RWPE2 (cell line): Measurements from ENCODE around the gene ARID5B.

ENCODE experiments used
- ATAC-seq: fragments of 200-7000 bp; cut with Tn5 transposase; 3 replicates; pipeline ENCODE4 v1.9.1; 2021; ENCODE audit warnings: low read depth
- DNase-seq: peaks from one replicate; pipeline ENCODE4 v3.0.0-alpha.2; 2020; ENCODE audit warnings: low spot score
- H3K27ac ChIP-seq: fragments of 450-650 bp; 2 replicates; pipeline ENCODE4 v1.5.1; 2017; ENCODE audit warnings: mild to moderate bottlenecking; ENCODE audit not compliant: poor library complexity, severe bottlenecking
- H3K27me3 ChIP-seq: fragments of 250-450 bp; sonication (Bioruptor Pico); 2 replicates; pipeline ENCODE4 v1.5.1; 2021; ENCODE audit warnings: mild to moderate bottlenecking, moderate library complexity; ENCODE audit not compliant: insufficient read depth, poor library complexity, severe bottlenecking
- H3K36me3 ChIP-seq: fragments of 250-450 bp; sonication (Bioruptor Pico); 2 replicates; pipeline ENCODE4 v1.5.1; 2020; ENCODE audit warnings: low read depth, mild to moderate bottlenecking, moderate library complexity
- H3K4me1 ChIP-seq: fragments of 250-450 bp; sonication (Bioruptor Pico); 2 replicates; pipeline ENCODE4 v1.5.1; 2021; ENCODE audit warnings: mild to moderate bottlenecking, moderate library complexity; ENCODE audit not compliant: insufficient read depth, poor library complexity, severe bottlenecking
- H3K4me3 ChIP-seq: fragments of 250-450 bp; sonication (Bioruptor Pico); 2 replicates; pipeline ENCODE4 v1.5.1; 2021; ENCODE audit warnings: mild to moderate bottlenecking, moderate library complexity; ENCODE audit not compliant: severe bottlenecking
- H3K9me3 ChIP-seq: fragments of 250-450 bp; sonication (Bioruptor Pico); 2 replicates; pipeline ENCODE4 v1.5.1; 2021; ENCODE audit warnings: mild to moderate bottlenecking, moderate library complexity; ENCODE audit not compliant: severe bottlenecking
- CTCF ChIP-seq: fragments of 450-650 bp; IDR thresholded peaks from one replicate; pipeline ENCODE4 v1.5.1; 2017; ENCODE audit warnings: mild to moderate bottlenecking, moderate library complexity; ENCODE audit not compliant: poor library complexity, severe bottlenecking

Gene ARID5B

GRCh38 chr10:62018131-62018911, 116.8 kb downstream of the ARID5B start:
- H3K27ac ChIP-seq = peak overlapping the region; percentile 83
- H3K9me3 ChIP-seq = no peaks in the 10 kb centered on the region
- no peak for DNase-seq
- ATAC-seq = no peak
- no peak overlapping the region for H3K4me3 ChIP-seq
- H3K27me3 ChIP-seq = no peaks in the 10 kb centered on the region
- 0 out of 2 replicates have a peak, but pooled peaks cover 3% of the 10 kb centered on the region for H3K36me3 ChIP-seq
- TF ChIP-seq CTCF = no peak
- H3K4me1 ChIP-seq = peaks cover 23% of the 10 kb centered on the region

GRCh38 chr10:62019013-62019684, 117.7 kb downstream of the ARID5B start:
- Histone ChIP-seq H3K4me1 (peaks cover 26% of the 10 kb centered on the region), H3K27ac (peak overlapping the region; percentile 83), H3K27me3 (no peaks in the 10 kb centered on the region), H3K9me3 (no peaks in the 10 kb centered on the region), H3K4me3 (no peak overlapping the region), H3K36me3 (0 out of 2 replicates have a peak, but pooled peaks cover 3% of the 10 kb centered on the region)
- DNase-seq = no peak
- TF ChIP-seq CTCF = no peak
- peak; percentile 74 for ATAC-seq

- Histone ChIP-seq H3K9me3 (no peaks in the 10 kb centered on the region), H3K4me3 (no peak overlapping the region), H3K27ac (peak overlapping the region; percentile 83), H3K27me3 (no peaks in the 10 kb centered on the region), H3K4me1 (peaks cover 33% of the 10 kb centered on the region), H3K36me3 (0 out of 2 replicates have a peak, but pooled peaks cover 3% of the 10 kb centered on the region)
- no peak for TF ChIP-seq CTCF
- DNase-seq (no peak), ATAC-seq (peak; percentile 8; the same call in 1 of the 3 replicates)
These were observed 118.3 kb downstream of the ARID5B start for GRCh38 chr10:62019685-62020359.

GRCh38 chr10:62021128-62021665, 119.7 kb downstream of the ARID5B start:
- Histone ChIP-seq H3K4me3 (no peak overlapping the region), H3K27ac (peak overlapping the region; percentile 83), H3K27me3 (no peaks in the 10 kb centered on the region), H3K4me1 (peaks cover 47% of the 10 kb centered on the region), H3K9me3 (no peaks in the 10 kb centered on the region), H3K36me3 (0 out of 2 replicates have a peak, but pooled peaks cover 3% of the 10 kb centered on the region)
- no peak for ATAC-seq
- no peak for TF ChIP-seq CTCF
- DNase-seq = no peak
